WI38 (cell line): Measurements from ENCODE around the gene HKDC1.

Experiments
- H3K4me3 ChIP-seq: 2 replicates; pipeline ENCODE4 v1.5.1; 2011; ENCODE audit warnings: low read depth, mild to moderate bottlenecking, control low read depth, low read length
- CTCF ChIP-seq: IDR thresholded peaks from 2 replicates; pipeline ENCODE4 v1.5.1; 2012; ENCODE audit warnings: low read depth, mild to moderate bottlenecking, control low read depth, low read length

Gene HKDC1

GRCh38 chr10:69209787-69210484 lies 10.2 kb upstream of the HKDC1 start:
- no peak for TF ChIP-seq CTCF
- H3K4me3 ChIP-seq, result no peak overlapping the region

GRCh38 chr10:69211104-69211503 lies 9.0 kb upstream of the HKDC1 start:
- H3K4me3 ChIP-seq, result no peak overlapping the region
- TF ChIP-seq CTCF, result no peak

- H3K4me3 ChIP-seq, result no peak overlapping the region
- no peak for TF ChIP-seq CTCF
Observed at GRCh38 chr10:69211524-69211923, 8.6 kb upstream of the HKDC1 start.

GRCh38 chr10:69213591-69214311 lies 6.4 kb upstream of the HKDC1 start:
- H3K4me3 ChIP-seq, result no peak overlapping the region
- no peak for TF ChIP-seq CTCF

DNA sequence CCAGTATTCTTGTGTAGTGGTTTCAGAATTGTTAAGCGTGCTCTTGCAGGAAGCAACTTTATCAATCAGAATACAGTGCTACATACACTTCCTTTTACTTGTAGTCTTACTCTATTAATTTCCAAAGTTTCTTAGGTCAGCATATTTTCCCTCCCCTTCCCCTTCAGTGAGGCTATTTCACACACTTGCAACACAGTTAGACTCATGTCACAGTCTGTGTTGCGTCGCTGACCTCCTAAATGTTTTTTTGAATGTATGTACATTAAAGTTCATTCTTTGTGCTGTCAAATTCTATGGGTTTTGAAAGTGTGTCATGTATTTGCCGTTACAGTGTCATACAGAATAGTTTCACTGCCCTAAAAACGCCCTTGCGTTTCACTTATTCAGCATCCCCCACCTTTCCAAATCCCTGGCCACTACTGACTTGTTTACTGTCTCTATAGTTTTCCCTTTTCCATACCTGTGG lies 5.4 kb upstream of the HKDC1 start:
- no peak for TF ChIP-seq CTCF
- H3K4me3 ChIP-seq, result no peak overlapping the region

- H3K4me3 ChIP-seq, result no peak overlapping the region
- TF ChIP-seq CTCF, result no peak
Observed at GRCh38 chr10:69215405-69216171, 4.5 kb upstream of the HKDC1 start.
